Measurements from ENCODE around the gene MGARP. TPM values are rescaled to one million over a fixed set of nuclear protein-coding genes. Genes with fewer than 3 reads are reported as not detected.

Gene MGARP
- total and polyA plus RNA-seq, 9 of the 15 experiments (the other 6 are each of a cell fraction or from before 2014, with no cell fraction given), result 0.11 to 0.45 (median 0.23) TPM; not detected in 4

DNA sequence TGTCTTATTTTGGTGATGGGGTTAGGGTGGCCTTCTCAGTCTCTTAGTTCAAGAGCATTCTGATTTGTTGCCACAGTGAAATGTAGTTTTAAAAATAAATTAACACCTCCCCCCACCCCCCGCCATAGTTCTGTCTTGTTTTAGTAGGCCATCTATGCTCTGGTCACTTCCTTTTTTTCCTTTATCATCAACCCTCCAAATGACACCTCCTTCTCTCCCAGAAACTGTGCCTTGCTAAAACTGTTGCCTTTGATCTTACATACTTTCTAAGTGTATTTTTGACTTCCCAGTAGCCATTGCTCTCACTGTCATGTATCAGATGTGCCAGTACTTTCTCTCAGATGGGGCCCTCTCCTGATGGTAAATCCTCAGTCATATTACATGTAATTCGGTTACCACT lies 36.7 kb upstream of the MGARP start:
- peak; percentile 57 for FAIRE-seq
- Histone ChIP-seq H3K79me2 (ENCODE audit: control insufficient read depth, insufficient read depth, low read length) (peaks cover 100% of the 10 kb centered on the region), H2AFZ (ENCODE audit: low read depth, low read length) (no peak overlapping the region), H3K4me1 (replicated peaks in 1 of 2; ENCODE audit: control insufficient read depth in 2 of 2, insufficient read depth in 2 of 2, low read length in 2 of 2) (peaks cover 11 to 12% of the 10 kb centered on the region in 2 experiments; a peak in 4 of 5 replicates), H3K27me3 (ENCODE audit: control insufficient read depth in 2 of 2, insufficient read depth in 2 of 2, low read length in 2 of 2) (no peaks in the 10 kb centered on the region), H3K27ac (ENCODE audit: extremely low read depth, low read depth, low read length) (peak overlapping the region; percentile 55; the same call in 1 of the 3 replicates), H4K20me1 (replicated peaks; ENCODE audit: control insufficient read depth, insufficient read depth, low read length) (no peaks in the 10 kb centered on the region; the same call in 1 of the 2 replicates), H3K9me3 (replicated peaks; ENCODE audit: control insufficient read depth, insufficient read depth, low read depth, low read length) (peaks cover 3% of the 10 kb centered on the region; the same call in 1 of the 2 replicates), H3K4me3 (no peak overlapping the region), H3K36me3 (ENCODE audit: control insufficient read depth, insufficient read depth, low read length) (peaks cover 35% of the 10 kb centered on the region), H3K4me2 (ENCODE audit: insufficient read depth, low read length) (peak overlapping the region; percentile 33), H3K9me1 (ENCODE audit: control insufficient read depth, insufficient read depth, low read length) (no peaks in the 10 kb centered on the region), H3K9ac (ENCODE audit: insufficient read depth in 1 of 2, low read depth in 2 of 2, low read length in 2 of 2) (no peak overlapping the region)
- intact Hi-C loops (cut with micrococcal nuclease) (no loop called here), in situ Hi-C loops (cut with MboI) (no loop called here)
- ChIA-PET CTCF (ENCODE audit: low intra/inter-chr PET ratio) (no interaction called here), POLR2A (no interaction called here)
- WGBS (ENCODE audit: insufficient coverage, low coverage, missing lambda C conversion rate), result 24% methylated on average over 2 of the region's 2 CpGs
- peak in 2 of 4 experiments; percentile 21 to 52 for DNase-seq (ENCODE audit: extremely low read depth in 1 of 4, low spot score in 3 of 4)
- BruUV-seq (replicated peaks), result no TSS peak
- peak; percentile 65 for ATAC-seq
- TF ChIP-seq DIDO1 (tag; IDR thresholded peaks at IDR 0.05; ENCODE audit: low read depth), result no peak
- TF ChIP-seq DPF2 (IDR thresholded peaks at IDR 0.05), result peak; percentile 38; the same call in 1 of the 2 replicates
- no peak for TF ChIP-seq E2F8 (IDR thresholded peaks at IDR 0.05; ENCODE audit: low read depth, partially characterized antibody)
- TF ChIP-seq TRIM24 (IDR thresholded peaks at IDR 0.05), result 0 out of 4 replicates have a peak, but pooled peaks of 1 of the 2 experiments have one; percentile 19
- no peak for TF ChIP-seq ZNF354B (CRISPR knock-in tag; IDR thresholded peaks at IDR 0.05)
- no peak for TF ChIP-seq FOXK1 (CRISPR knock-in tag; IDR thresholded peaks at IDR 0.05; ENCODE audit: borderline replicate concordance)
- no peak for TF ChIP-seq CEBPZ (IDR thresholded peaks at IDR 0.05; ENCODE audit: borderline replicate concordance, low read depth, low read length)
- TF ChIP-seq EHMT2 (IDR thresholded peaks at IDR 0.05), result peak; percentile 41; the same call in 1 of the 2 replicates
- no peak for TF ChIP-seq TFAP4 (CRISPR knock-in tag; IDR thresholded peaks at IDR 0.05; ENCODE audit: borderline replicate concordance)
- no peak for TF ChIP-seq NR2F6 (CRISPR knock-in tag; IDR thresholded peaks at IDR 0.05)
- TF ChIP-seq TSHZ1 (CRISPR knock-in tag; IDR thresholded peaks at IDR 0.05), result no peak
- TF ChIP-seq L3MBTL2 (IDR thresholded peaks at IDR 0.05), result no peak

Data from K562 (cell line).